ENCODE results near the gene ABCB11.

DNA sequence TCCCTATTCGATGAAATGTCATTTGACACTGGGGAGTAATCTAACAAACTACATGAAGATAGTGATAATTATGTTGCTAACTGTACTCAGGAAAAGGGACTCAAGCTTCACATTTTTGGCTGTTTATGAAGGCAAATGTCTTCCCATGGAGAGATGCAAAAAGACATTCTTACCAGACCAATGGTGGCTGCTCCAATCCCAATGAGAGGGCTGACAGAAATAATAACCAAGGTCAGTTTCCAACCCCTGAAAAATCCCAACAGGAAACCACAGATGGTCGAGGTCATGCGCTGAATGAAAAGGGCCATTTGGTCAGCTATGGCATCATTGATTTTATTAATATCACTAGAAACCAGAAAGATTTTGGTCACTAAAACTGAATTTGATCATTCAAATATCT lies 37.6 kb downstream of the ABCB11 start:
- TF ChIP-seq CTCF (IDR thresholded peaks at IDR 0.05; ENCODE audit: low read depth, low read length) (no peak), POLR2A (IDR thresholded peaks at IDR 0.05; ENCODE audit: extremely low read depth, insufficient read length) (no peak), MAX (IDR thresholded peaks at IDR 0.05; ENCODE audit: low read depth, low read length) (no peak), MYC (IDR thresholded peaks at IDR 0.05; ENCODE audit: low read depth, low read length) (no peak)
